VCaP (cell line): ENCODE results near the gene ADRB2.

Experiments used
- H3K27ac ChIP-seq: fragments of 450-650 bp; 2 replicates; pipeline ENCODE4 v1.5.1; 2017
- TF ChIP-seq, protein P1 (sequence below): fragments of 450-650 bp; conservative IDR thresholded peaks from 2 replicates; pipeline ENCODE4 v1.5.1; 2017; ENCODE audit warnings: mild to moderate bottlenecking, moderate library complexity

The ADRB2 gene

GRCh38 chr5:148847456-148847855 lies 21.0 kb downstream of the ADRB2 start:
- peak overlapping the region; percentile 97 for H3K27ac ChIP-seq
- TF ChIP-seq, protein P1, sequence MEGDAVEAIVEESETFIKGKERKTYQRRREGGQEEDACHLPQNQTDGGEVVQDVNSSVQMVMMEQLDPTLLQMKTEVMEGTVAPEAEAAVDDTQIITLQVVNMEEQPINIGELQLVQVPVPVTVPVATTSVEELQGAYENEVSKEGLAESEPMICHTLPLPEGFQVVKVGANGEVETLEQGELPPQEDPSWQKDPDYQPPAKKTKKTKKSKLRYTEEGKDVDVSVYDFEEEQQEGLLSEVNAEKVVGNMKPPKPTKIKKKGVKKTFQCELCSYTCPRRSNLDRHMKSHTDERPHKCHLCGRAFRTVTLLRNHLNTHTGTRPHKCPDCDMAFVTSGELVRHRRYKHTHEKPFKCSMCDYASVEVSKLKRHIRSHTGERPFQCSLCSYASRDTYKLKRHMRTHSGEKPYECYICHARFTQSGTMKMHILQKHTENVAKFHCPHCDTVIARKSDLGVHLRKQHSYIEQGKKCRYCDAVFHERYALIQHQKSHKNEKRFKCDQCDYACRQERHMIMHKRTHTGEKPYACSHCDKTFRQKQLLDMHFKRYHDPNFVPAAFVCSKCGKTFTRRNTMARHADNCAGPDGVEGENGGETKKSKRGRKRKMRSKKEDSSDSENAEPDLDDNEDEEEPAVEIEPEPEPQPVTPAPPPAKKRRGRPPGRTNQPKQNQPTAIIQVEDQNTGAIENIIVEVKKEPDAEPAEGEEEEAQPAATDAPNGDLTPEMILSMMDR: no peak

GRCh38 chr5:148848393-148849031 lies 22.1 kb downstream of the ADRB2 start:
- TF ChIP-seq, protein P1: no peak
- peak overlapping the region; percentile 97 for H3K27ac ChIP-seq

- H3K27ac ChIP-seq: peak overlapping the region; percentile 97
- TF ChIP-seq, protein P1: no peak
Observed at GRCh38 chr5:148849461-148849860, 23.1 kb downstream of the ADRB2 start.

DNA sequence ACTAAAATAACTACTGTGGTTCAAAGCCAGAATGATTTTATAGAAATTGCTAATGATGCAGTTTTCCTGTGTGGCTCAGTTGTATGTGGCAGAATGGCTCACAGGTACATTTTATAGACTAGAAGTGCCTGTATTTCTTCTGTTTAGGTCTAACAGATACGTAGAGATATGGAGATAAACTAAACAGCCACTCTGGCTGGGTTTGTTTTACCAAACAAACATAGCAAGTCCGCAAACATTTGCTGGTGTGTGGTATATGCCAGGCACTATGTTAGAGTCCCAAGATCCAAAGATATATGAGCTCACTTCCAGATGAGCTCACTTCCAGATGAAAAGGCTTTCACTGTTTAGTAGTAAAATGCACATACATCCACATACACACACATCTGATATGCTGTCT lies 24.4 kb downstream of the ADRB2 start:
- TF ChIP-seq, protein P1: no peak
- H3K27ac ChIP-seq: peak overlapping the region; percentile 97

DNA sequence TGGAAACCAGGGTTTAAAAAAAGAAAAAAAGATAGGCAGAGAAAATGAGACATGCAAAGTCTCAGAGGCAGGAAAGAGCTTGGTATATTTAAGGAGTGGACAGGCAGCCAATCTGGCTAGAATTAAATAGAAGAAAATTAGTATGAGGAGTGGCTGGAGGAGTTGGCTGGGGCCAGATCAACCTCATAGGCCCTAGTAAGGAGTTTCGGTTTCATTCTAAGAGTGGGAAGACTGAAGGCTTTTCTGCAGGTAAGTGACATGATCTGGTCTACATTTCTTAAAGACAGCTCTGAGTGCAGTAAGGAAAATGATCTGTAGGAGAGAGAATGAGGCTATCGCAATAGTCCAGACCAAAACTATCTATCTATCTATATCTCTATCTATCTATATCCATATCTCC lies 27.5 kb downstream of the ADRB2 start:
- H3K27ac ChIP-seq: peak overlapping the region; percentile 97; the same call in 1 of the 2 replicates
- TF ChIP-seq, protein P1: no peak

- H3K27ac ChIP-seq: peak overlapping the region; percentile 15; the same call in 1 of the 2 replicates
- TF ChIP-seq, protein P1: no peak
Observed at GRCh38 chr5:148855249-148856008, 29.0 kb downstream of the ADRB2 start.

DNA sequence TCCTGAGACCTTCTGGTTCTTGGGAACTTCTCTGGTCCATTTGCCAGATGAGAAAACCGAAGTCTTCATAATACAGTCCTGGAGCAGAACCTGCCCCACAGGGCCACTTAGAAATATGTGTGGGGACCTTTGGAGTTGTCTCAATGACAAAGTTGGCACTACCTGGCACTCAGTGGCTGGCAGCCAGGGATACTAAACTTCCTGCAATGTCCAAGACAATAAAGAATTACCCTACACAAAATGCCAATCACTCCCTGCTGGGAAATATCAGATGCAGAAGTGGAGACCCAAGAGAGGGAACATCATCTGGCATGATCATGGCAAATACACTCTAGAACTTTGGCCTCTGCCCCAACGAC lies 29.6 kb downstream of the ADRB2 start:
- TF ChIP-seq, protein P1: no peak
- peak overlapping the region; percentile 15; the same call in 1 of the 2 replicates for H3K27ac ChIP-seq
